Activated CD4-positive, alpha-beta memory T cell treated with anti-CD3 and anti-CD28 coated beads, Interleukin-2, amount 10 ng/mL, durations not matched to agents 7 days and 5 days (primary cell): ENCODE results near the gene USH2A. TPM values are rescaled to one million over a fixed set of nuclear protein-coding genes. Genes with fewer than 3 reads are reported as not detected.

Experiments used
- CTCF ChIA-PET: fragments of 350-600 bp; sonication (Branson Sonifier 250); formaldehyde crosslinking; loops from one replicate; lab custom pipeline; 2021; ENCODE audit warnings: antibody characterized with exemption, inconsistent platforms; lab: Charles Lee
- POLR2A ChIA-PET: fragments of 350-600 bp; sonication (Branson Sonifier 250); formaldehyde crosslinking; loops from one replicate; lab custom pipeline; 2021; ENCODE audit warnings: antibody characterized with exemption; lab: Charles Lee
- DNase-seq: peaks from one replicate; pipeline ENCODE4 v3.0.0-alpha.2; 2020
- H3K27ac Mint-ChIP-seq: one replicate; pipeline ENCODE4 v1.8.0; 2021; ENCODE audit warnings: mild to moderate bottlenecking, mixed read lengths
- H3K27me3 Mint-ChIP-seq: one replicate; pipeline ENCODE4 v1.8.0; 2021; ENCODE audit warnings: mixed read lengths
- H3K36me3 Mint-ChIP-seq: one replicate; pipeline ENCODE4 v1.8.0; 2021; ENCODE audit warnings: low read depth, mixed read lengths
- H3K4me1 Mint-ChIP-seq: one replicate; pipeline ENCODE4 v1.8.0; 2021; ENCODE audit warnings: mixed read lengths
- H3K4me3 Mint-ChIP-seq: one replicate; pipeline ENCODE4 v1.8.0; 2021; ENCODE audit warnings: mild to moderate bottlenecking, mixed read lengths
- H3K9me3 Mint-ChIP-seq: one replicate; pipeline ENCODE4 v1.8.0; 2021; ENCODE audit warnings: mixed read lengths
- total RNA-seq, 2 experiments: library from RNA; stranded (reverse); gene quantifications; one replicate each; pipeline ENCODE4 v1.2.3, GENCODE V29; 2021

The USH2A gene
- total RNA-seq, 2 experiments from 2014 or later, result not detected

DNA sequence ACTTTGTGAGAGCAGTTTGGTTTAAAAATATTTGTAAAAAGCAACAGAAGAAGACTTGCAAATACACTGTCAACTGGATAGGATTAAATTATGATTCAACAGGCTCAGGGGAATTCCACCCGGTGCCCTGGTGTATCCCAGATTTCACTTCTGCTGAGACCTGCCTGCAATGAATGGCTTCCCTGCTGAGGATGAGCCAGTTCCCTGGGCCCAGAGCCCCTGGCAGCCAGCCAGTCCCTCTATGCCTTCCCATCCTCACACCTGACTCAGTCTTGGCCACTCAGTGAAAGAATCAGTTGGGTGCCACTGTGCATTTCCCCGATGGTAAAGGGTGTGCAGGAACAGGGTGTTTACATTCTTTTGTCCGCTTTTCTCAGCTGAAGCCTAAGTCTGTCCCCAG, 791.8 kb downstream of the USH2A start:
- no peaks in the 10 kb centered on the region for H3K36me3 Mint-ChIP-seq
- ChIA-PET CTCF (no interaction called here), POLR2A (no interaction called here)
- H3K4me1 Mint-ChIP-seq, result no peaks in the 10 kb centered on the region
- no peak overlapping the region for H3K27ac Mint-ChIP-seq
- H3K9me3 Mint-ChIP-seq, result peaks cover 2% of the 10 kb centered on the region
- H3K4me3 Mint-ChIP-seq, result no peak overlapping the region
- no peaks in the 10 kb centered on the region for H3K27me3 Mint-ChIP-seq
- DNase-seq, result no peak

DNA sequence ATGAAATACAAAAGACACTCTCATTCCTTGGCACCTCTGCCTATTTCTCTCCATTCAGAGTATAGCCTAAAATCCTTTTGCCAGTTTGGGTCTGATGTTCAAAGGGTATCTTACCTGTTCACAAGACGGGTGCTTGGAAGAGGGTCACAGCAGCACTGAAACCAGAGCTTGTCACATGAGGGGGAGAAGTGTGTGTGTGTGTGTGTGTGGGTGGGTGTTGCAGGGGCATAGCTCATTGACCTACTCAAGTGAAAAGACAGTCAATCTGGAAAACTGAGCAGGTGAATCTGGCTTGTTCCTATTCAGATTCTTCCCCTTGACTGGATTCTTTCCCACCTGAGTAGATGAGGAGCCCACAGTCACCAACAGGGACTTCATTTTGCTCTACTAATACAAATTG, 792.2 kb downstream of the USH2A start:
- ChIA-PET CTCF (no interaction called here), POLR2A (no interaction called here)
- Mint-ChIP-seq H3K36me3 (no peaks in the 10 kb centered on the region), H3K9me3 (peaks cover 2% of the 10 kb centered on the region), H3K4me1 (no peaks in the 10 kb centered on the region), H3K27ac (no peak overlapping the region), H3K27me3 (no peaks in the 10 kb centered on the region), H3K4me3 (no peak overlapping the region)
- no peak for DNase-seq

DNA sequence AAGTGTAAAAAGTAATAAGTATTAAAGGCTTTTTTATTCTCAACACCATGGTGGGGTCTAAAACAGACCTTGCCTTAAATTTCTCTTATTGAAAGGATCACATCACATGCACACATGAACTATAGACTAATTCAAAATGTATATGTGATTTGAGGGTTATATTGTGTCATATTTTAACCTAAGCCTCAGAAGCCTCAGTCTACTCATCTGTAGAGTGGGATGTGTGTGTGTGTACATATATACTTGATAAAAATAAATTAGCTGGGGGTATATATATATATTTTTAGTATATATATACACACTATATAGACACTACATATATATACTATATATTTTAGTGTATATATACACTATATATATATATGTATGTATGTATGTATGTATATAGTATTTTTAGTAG, 797.3 kb downstream of the USH2A start:
- H3K27ac Mint-ChIP-seq, result no peak overlapping the region
- ChIA-PET POLR2A (no interaction called here), CTCF (no interaction called here)
- H3K36me3 Mint-ChIP-seq, result no peaks in the 10 kb centered on the region
- H3K4me3 Mint-ChIP-seq, result no peak overlapping the region
- H3K9me3 Mint-ChIP-seq, result peaks cover 2% of the 10 kb centered on the region
- no peaks in the 10 kb centered on the region for H3K4me1 Mint-ChIP-seq
- H3K27me3 Mint-ChIP-seq, result no peaks in the 10 kb centered on the region
- DNase-seq, result no peak

DNA sequence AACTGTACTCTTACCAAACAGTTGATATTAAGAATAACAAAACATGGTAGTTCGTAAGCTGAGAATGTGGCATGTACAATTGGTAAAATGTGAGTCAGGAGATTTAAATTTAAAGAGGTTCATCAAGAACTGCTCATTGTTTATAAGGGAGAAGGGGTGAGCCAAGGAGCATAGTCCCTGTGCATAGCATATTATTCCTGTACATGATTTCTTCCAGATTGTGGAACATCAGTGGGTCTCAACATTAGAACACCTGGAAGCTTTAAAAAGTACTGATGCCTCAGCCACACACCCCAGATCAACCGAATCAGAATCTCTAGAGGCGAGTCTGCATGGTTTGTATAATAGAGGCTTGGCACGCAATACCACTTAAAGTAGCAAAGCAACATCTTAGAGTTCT, 800.1 kb downstream of the USH2A start:
- Mint-ChIP-seq H3K36me3 (no peaks in the 10 kb centered on the region), H3K27ac (no peak overlapping the region), H3K4me1 (no peaks in the 10 kb centered on the region), H3K9me3 (no peaks in the 10 kb centered on the region), H3K27me3 (no peaks in the 10 kb centered on the region), H3K4me3 (no peak overlapping the region)
- ChIA-PET POLR2A (no interaction called here), CTCF (no interaction called here)
- no peak for DNase-seq

DNA sequence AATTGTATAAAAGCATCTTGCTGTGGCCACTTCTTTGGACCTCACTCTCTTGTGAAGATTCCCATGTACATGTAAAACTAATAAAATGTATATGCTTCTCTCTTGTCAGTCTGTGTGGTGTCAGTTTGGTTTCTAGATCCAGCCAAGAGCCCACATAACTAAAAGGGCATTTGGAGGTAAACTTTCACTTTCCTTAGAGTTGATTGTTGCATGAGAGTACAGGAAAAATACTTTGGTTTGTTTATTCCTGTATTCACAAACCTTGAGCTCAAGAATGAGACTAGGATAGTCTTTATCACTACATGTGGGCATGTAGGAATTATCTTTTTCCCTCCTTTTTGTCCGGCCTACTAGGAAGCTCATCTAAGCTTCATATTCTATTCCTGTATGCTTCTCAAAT, 805.3 kb downstream of the USH2A start:
- no peak overlapping the region for H3K4me3 Mint-ChIP-seq
- peaks cover 3% of the 10 kb centered on the region for H3K36me3 Mint-ChIP-seq
- no peaks in the 10 kb centered on the region for H3K27me3 Mint-ChIP-seq
- H3K4me1 Mint-ChIP-seq, result no peaks in the 10 kb centered on the region
- no peaks in the 10 kb centered on the region for H3K9me3 Mint-ChIP-seq
- ChIA-PET POLR2A (no interaction called here), CTCF (no interaction called here)
- DNase-seq, result no peak
- H3K27ac Mint-ChIP-seq, result no peak overlapping the region

DNA sequence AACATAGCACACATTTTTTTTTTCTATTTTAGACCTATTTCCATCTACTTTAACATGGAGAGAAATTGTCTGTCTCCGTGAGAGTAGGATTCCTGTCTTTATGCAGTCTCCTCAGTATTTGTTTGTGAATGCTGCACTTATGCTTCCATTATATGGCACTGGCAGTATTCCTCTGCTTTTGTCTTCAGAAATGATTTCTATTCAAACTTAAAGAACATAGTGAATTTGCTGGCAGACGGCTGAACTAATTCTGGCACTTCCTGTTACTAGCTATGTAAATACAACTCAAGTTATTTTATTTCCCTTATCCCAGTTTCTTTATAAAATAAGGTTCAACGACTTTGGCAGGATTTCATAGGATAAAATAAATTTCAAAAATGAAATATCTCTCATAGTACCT, 810.9 kb downstream of the USH2A start:
- no peak for DNase-seq
- Mint-ChIP-seq H3K4me3 (no peak overlapping the region), H3K9me3 (no peaks in the 10 kb centered on the region), H3K4me1 (no peaks in the 10 kb centered on the region), H3K27me3 (no peaks in the 10 kb centered on the region), H3K27ac (no peak overlapping the region), H3K36me3 (peaks cover 3% of the 10 kb centered on the region)
- POLR2A ChIA-PET, result no interaction called here
- CTCF ChIA-PET, result no interaction called here

DNA sequence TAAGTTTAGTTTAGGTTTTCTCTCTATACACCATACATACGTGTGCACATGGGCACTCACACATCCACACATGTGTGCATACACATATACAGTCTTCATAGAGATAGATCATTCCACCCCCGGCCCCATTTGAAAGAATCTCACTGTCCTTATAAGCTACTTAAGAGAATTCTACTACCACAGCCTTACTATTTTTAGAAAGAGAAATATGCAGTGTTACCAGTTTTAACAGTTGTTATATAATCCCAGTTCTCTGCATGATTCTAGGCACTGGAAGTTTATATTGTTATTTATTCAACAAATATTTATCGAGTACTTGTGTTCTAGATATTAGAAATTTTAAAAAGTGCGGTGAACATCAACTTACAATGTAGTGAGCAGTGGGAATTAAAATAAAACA, 814.6 kb downstream of the USH2A start:
- ChIA-PET POLR2A (no interaction called here), CTCF (no interaction called here)
- Mint-ChIP-seq H3K36me3 (peaks cover 3% of the 10 kb centered on the region), H3K27ac (no peak overlapping the region), H3K4me3 (no peak overlapping the region), H3K4me1 (no peaks in the 10 kb centered on the region), H3K9me3 (no peaks in the 10 kb centered on the region), H3K27me3 (no peaks in the 10 kb centered on the region)
- DNase-seq, result no peak

DNA sequence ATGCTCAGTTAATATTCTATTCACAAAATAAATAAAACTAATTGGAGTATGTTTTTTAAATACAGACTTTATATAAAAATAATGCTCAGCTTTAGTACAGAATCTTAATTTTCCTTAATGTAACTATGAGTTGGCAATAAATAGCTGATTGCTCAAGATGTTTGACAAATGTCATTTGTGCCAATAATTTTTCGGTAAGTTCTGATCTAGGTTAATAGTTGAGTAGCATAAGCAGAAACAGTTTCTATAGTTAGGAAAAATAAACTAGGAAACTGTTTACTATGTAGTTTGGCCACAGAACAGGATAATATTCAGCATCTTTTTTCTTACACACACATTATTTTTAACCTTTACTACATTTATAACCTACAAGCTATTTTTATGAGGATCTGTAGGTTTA, 815.8 kb downstream of the USH2A start:
- DNase-seq, result no peak
- CTCF ChIA-PET, result interaction anchor here (1.2 kb wide), 1 partner anchor 13 kb away, joined by 6 read pairs; no protein-coding TSS in a partner anchor

DNA sequence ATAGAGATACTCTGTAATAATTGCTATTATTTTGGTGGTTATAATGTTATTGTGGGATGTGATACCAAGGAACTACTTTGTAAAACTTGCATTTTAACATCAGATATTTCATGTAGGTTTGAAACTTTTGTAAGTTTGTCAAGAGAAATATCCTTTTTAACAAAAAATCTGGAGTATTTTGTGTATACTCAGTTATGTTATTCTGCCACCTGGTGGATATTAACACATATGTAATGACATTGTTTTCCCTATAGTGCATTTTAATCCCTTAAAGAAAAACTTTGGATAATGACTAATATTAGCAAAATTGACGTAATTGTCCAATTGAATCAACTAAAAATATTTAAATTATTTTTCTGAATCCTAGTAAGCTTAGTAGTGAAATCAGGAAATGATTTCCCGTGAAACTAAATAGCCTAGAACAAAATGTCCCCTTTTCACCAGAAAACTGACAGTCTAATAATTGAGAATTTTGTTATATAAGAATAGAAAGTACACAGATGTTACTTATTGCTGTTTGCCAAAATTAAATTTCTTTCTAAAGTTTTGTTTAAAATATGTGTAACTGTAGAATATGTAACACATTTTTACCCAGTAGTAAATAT, 816.6 kb downstream of the USH2A start:
- Mint-ChIP-seq H3K36me3 (no peaks in the 10 kb centered on the region), H3K9me3 (no peaks in the 10 kb centered on the region), H3K27me3 (no peaks in the 10 kb centered on the region), H3K4me1 (no peaks in the 10 kb centered on the region), H3K4me3 (no peak overlapping the region), H3K27ac (no peak overlapping the region)
- ChIA-PET CTCF (interaction anchor here (1.2 kb wide), 1 partner anchor 12 kb away, joined by 6 read pairs; no protein-coding TSS in a partner anchor), POLR2A (no interaction called here)
- DNase-seq, result no peak

More for the DNA sequence above, 815.8 kb downstream of the USH2A start:
- Mint-ChIP-seq H3K9me3 (no peaks in the 10 kb centered on the region), H3K27ac (no peak overlapping the region), H3K4me1 (no peaks in the 10 kb centered on the region), H3K4me3 (no peak overlapping the region), H3K36me3 (no peaks in the 10 kb centered on the region), H3K27me3 (no peaks in the 10 kb centered on the region)
- POLR2A ChIA-PET, result no interaction called here

DNA sequence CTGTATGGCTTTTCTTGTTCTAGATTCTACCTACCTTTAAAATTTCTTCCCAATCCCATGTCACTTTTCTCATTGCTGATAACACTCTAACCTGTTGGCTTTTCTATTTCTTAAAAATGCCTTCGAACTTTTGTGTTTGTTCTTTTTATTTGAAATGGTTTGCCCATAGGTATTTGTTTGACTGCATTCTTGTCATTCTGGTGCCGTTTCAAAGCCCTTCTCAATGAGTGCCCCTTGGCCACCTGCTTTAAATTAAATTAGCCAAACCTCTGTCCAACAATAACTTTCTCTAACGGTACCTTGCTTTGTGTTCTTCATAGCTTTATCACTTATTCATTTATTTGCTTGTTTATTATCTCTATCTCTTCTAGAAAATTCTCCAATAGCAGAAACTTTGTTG, 817.2 kb downstream of the USH2A start:
- DNase-seq, result no peak
- Mint-ChIP-seq H3K27ac (no peak overlapping the region), H3K4me3 (no peak overlapping the region), H3K36me3 (no peaks in the 10 kb centered on the region), H3K4me1 (no peaks in the 10 kb centered on the region), H3K9me3 (no peaks in the 10 kb centered on the region), H3K27me3 (no peaks in the 10 kb centered on the region)
- ChIA-PET POLR2A (no interaction called here), CTCF (interaction anchor here (1.2 kb wide), 1 partner anchor 11 kb away, joined by 6 read pairs; no protein-coding TSS in a partner anchor)

DNA sequence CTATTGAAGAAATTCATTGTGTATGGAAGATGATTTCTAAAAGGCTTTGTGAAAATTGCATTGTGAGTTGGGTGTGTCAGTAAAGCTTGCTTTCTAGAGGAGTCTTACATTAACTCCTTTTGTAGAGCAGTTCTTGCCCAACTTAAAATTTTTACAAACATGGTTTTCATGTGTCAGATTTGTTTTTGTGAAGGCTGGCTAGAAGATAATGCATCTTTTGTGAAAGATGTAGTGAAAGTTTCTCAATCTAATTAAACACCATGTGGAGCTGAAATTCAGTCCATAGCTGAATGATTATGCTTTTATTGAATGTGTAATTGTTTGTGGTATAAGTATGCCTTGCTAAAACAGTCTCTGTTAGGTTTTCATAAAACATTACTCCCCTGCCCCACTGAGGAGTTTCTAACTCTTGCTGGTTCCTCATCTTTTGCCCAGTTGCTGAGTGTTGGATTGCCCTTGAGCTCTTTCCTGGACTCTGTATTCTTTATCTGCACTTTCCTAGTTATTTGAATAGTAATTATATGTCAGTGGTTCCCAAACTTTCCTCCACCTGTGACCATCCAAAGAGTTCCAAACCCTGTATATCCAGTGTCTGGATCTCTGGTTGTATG, 818.1 kb downstream of the USH2A start:
- Mint-ChIP-seq H3K36me3 (no peaks in the 10 kb centered on the region), H3K9me3 (no peaks in the 10 kb centered on the region), H3K4me1 (no peaks in the 10 kb centered on the region), H3K27me3 (no peaks in the 10 kb centered on the region), H3K27ac (no peak overlapping the region), H3K4me3 (no peak overlapping the region)
- POLR2A ChIA-PET, result no interaction called here
- CTCF ChIA-PET, result interaction anchor here (0.5 to 1.0 kb wide), 2 partner anchors 15 to 52 kb away, joined by 3 to 4 read pairs; no protein-coding TSS in a partner anchor
- no peak for DNase-seq

DNA sequence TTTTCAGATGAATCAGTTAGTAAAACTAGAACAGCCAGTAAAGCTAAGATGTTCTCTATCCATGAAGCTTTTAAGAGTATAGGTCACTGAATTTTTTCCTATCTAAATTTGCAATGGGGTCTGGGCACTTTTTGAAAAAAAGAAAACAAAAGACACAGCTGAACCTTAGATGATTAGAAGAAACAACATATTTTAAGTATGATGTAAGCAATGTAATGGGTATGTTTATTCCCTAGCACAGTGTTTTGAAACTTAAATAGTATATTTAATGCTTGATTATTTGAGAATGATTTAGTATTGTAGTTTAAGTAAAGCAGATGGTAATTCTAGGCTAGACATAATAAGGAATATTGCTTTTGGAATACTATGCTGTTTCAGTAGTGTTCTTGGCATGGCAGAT, 819.9 kb downstream of the USH2A start:
- H3K27ac Mint-ChIP-seq, result no peak overlapping the region
- H3K36me3 Mint-ChIP-seq, result no peaks in the 10 kb centered on the region
- CTCF ChIA-PET, result no interaction called here
- H3K4me3 Mint-ChIP-seq, result no peak overlapping the region
- POLR2A ChIA-PET, result no interaction called here
- H3K4me1 Mint-ChIP-seq, result no peaks in the 10 kb centered on the region
- H3K27me3 Mint-ChIP-seq, result no peaks in the 10 kb centered on the region
- DNase-seq, result no peak
- H3K9me3 Mint-ChIP-seq, result no peaks in the 10 kb centered on the region

DNA sequence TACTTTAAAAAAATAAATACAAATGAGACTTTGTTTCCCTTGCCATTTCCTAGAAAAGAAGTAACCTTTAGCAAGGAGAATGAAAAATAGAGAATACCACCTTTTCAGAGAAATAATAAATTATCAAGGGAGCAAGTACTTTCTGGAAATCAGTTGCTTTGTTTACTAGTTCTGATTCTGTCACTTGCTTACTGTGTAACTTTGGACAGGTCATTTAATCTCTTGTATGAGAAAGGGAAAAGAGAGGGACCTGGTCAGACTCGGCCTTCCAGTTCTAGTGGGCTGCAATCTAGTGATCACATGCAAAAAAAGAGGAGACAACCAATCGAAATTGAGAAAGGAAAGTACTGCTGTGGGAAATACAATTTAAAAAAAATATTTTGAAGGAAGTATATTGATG, 822.0 kb downstream of the USH2A start:
- no peaks in the 10 kb centered on the region for H3K4me1 Mint-ChIP-seq

DNA sequence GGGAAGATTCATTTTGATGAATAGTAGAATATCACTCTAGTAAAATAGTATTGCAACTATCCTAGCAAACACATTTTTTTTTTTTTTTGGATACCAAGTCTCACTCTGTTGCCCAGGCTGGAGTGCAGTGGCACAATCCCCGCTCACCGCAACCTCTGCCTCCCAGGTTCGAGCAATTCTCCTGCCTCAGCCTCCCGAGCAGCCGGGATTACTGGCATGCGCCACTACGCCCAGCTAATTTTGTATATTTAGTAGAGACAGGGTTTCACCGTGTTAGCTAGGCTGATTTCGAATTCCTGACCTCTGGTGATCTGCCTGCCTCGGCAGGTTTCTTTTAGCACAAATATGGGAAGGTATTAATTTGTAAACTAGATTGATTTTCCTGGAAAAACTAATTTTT, 822.4 kb downstream of the USH2A start:
- Mint-ChIP-seq H3K27me3 (no peaks in the 10 kb centered on the region), H3K36me3 (no peaks in the 10 kb centered on the region), H3K4me1 (no peaks in the 10 kb centered on the region), H3K27ac (no peak overlapping the region), H3K4me3 (no peak overlapping the region), H3K9me3 (no peaks in the 10 kb centered on the region)
- ChIA-PET CTCF (no interaction called here), POLR2A (no interaction called here)
- DNase-seq, result no peak

More for the DNA sequence above, 822.0 kb downstream of the USH2A start:
- H3K27ac Mint-ChIP-seq, result no peak overlapping the region
- ChIA-PET CTCF (no interaction called here), POLR2A (no interaction called here)
- DNase-seq, result no peak
- no peaks in the 10 kb centered on the region for H3K27me3 Mint-ChIP-seq
- H3K9me3 Mint-ChIP-seq, result no peaks in the 10 kb centered on the region
- H3K36me3 Mint-ChIP-seq, result no peaks in the 10 kb centered on the region
- no peak overlapping the region for H3K4me3 Mint-ChIP-seq
